ENCODE measurements around the gene UIMC1.
"Not testable (repeated sequence)": the region's sequence is repeated elsewhere in the genome, so short reads cannot be mapped to it uniquely, and the experiment has no call there.

UIMC1 gene

GRCh38 chr5:176876506-176877431, 129.8 kb downstream of the UIMC1 start:
- Mint-ChIP-seq H3K27ac (no peak overlapping the region), H3K36me3 (ENCODE audit: low read depth) (no peaks in the 10 kb centered on the region), H3K9me3 (peaks cover 5% of the 10 kb centered on the region), H3K4me1 (ENCODE audit: low read depth) (no peaks in the 10 kb centered on the region), H3K4me3 (no peak overlapping the region), H3K27me3 (ENCODE audit: low read depth) (peaks cover 15% of the 10 kb centered on the region)
- no peak for DNase-seq (ENCODE audit: low spot score)

GRCh38 chr5:176875783-176876505, 130.6 kb downstream of the UIMC1 start:
- Mint-ChIP-seq H3K9me3 (peaks cover 5% of the 10 kb centered on the region), H3K27me3 (ENCODE audit: low read depth) (peaks cover 15% of the 10 kb centered on the region), H3K4me3 (no peak overlapping the region), H3K4me1 (ENCODE audit: low read depth) (no peaks in the 10 kb centered on the region), H3K27ac (no peak overlapping the region), H3K36me3 (ENCODE audit: low read depth) (no peaks in the 10 kb centered on the region)
- no peak for DNase-seq (ENCODE audit: low spot score)

- H3K27ac Mint-ChIP-seq, result no peak overlapping the region
- H3K4me3 Mint-ChIP-seq, result no peak overlapping the region
- peaks cover 15% of the 10 kb centered on the region for H3K27me3 Mint-ChIP-seq (ENCODE audit: low read depth)
- no peaks in the 10 kb centered on the region for H3K4me1 Mint-ChIP-seq (ENCODE audit: low read depth)
- no peak for DNase-seq (ENCODE audit: low spot score)
- H3K9me3 Mint-ChIP-seq, result peaks cover 8% of the 10 kb centered on the region
- no peaks in the 10 kb centered on the region for H3K36me3 Mint-ChIP-seq (ENCODE audit: low read depth)
Observed at GRCh38 chr5:176875014-176875550, 131.5 kb downstream of the UIMC1 start.

- no peaks in the 10 kb centered on the region for H3K4me1 Mint-ChIP-seq (ENCODE audit: low read depth)
Observed at GRCh38 chr5:176874198-176874780, 132.3 kb downstream of the UIMC1 start.

GRCh38 chr5:176873541-176874172, 132.9 kb downstream of the UIMC1 start:
- Mint-ChIP-seq H3K4me1 (ENCODE audit: low read depth) (no peaks in the 10 kb centered on the region), H3K27me3 (ENCODE audit: low read depth) (peaks cover 15% of the 10 kb centered on the region), H3K36me3 (ENCODE audit: low read depth) (no peaks in the 10 kb centered on the region), H3K27ac (no peak overlapping the region), H3K9me3 (peaks cover 8% of the 10 kb centered on the region), H3K4me3 (no peak overlapping the region)
- no peak for DNase-seq (ENCODE audit: low spot score)

More at GRCh38 chr5:176874198-176874780, 132.3 kb downstream of the UIMC1 start:
- peaks cover 8% of the 10 kb centered on the region for H3K9me3 Mint-ChIP-seq
- H3K4me3 Mint-ChIP-seq, result no peak overlapping the region
- H3K27ac Mint-ChIP-seq, result no peak overlapping the region
- no peaks in the 10 kb centered on the region for H3K36me3 Mint-ChIP-seq (ENCODE audit: low read depth)
- H3K27me3 Mint-ChIP-seq (ENCODE audit: low read depth), result peaks cover 15% of the 10 kb centered on the region
- DNase-seq (ENCODE audit: low spot score), result no peak

GRCh38 chr5:176873011-176873410, 133.6 kb downstream of the UIMC1 start:
- H3K36me3 Mint-ChIP-seq (ENCODE audit: low read depth); DNase-seq (ENCODE audit: low spot score); H3K27ac Mint-ChIP-seq; H3K4me1 Mint-ChIP-seq (ENCODE audit: low read depth); H3K9me3 Mint-ChIP-seq; H3K4me3 Mint-ChIP-seq: not testable (repeated sequence)
- H3K27me3 Mint-ChIP-seq (ENCODE audit: low read depth), result peaks cover 15% of the 10 kb centered on the region

- DNase-seq (ENCODE audit: low spot score); H3K4me1 Mint-ChIP-seq (ENCODE audit: low read depth); H3K36me3 Mint-ChIP-seq (ENCODE audit: low read depth); H3K27ac Mint-ChIP-seq; H3K9me3 Mint-ChIP-seq; H3K4me3 Mint-ChIP-seq: not testable (repeated sequence)
- peaks cover 16% of the 10 kb centered on the region for H3K27me3 Mint-ChIP-seq (ENCODE audit: low read depth)
Observed at GRCh38 chr5:176872586-176872985, 134.0 kb downstream of the UIMC1 start.

- DNase-seq (ENCODE audit: low spot score); H3K27ac Mint-ChIP-seq; H3K9me3 Mint-ChIP-seq; H3K4me1 Mint-ChIP-seq (ENCODE audit: low read depth); H3K36me3 Mint-ChIP-seq (ENCODE audit: low read depth); H3K4me3 Mint-ChIP-seq: not testable (repeated sequence)
- peaks cover 23% of the 10 kb centered on the region for H3K27me3 Mint-ChIP-seq (ENCODE audit: low read depth)
Observed at GRCh38 chr5:176870644-176871043, 135.9 kb downstream of the UIMC1 start.

- H3K4me3 Mint-ChIP-seq, result no peak overlapping the region
- H3K9me3 Mint-ChIP-seq, result peaks cover 8% of the 10 kb centered on the region
- peaks cover 22% of the 10 kb centered on the region for H3K27me3 Mint-ChIP-seq (ENCODE audit: low read depth)
- no peak for DNase-seq (ENCODE audit: low spot score)
- no peak overlapping the region for H3K27ac Mint-ChIP-seq
- no peaks in the 10 kb centered on the region for H3K4me1 Mint-ChIP-seq (ENCODE audit: low read depth)
- no peaks in the 10 kb centered on the region for H3K36me3 Mint-ChIP-seq (ENCODE audit: low read depth)
Observed at GRCh38 chr5:176870110-176870591, 136.4 kb downstream of the UIMC1 start.

- Mint-ChIP-seq H3K4me1 (ENCODE audit: low read depth) (no peaks in the 10 kb centered on the region), H3K27ac (no peak overlapping the region), H3K4me3 (no peak overlapping the region), H3K36me3 (ENCODE audit: low read depth) (no peaks in the 10 kb centered on the region), H3K27me3 (ENCODE audit: low read depth) (peaks cover 19% of the 10 kb centered on the region), H3K9me3 (peaks cover 8% of the 10 kb centered on the region)
- no peak for DNase-seq (ENCODE audit: low spot score)
Observed at GRCh38 chr5:176869501-176870109, 137.0 kb downstream of the UIMC1 start.

GRCh38 chr5:176868731-176869130, 137.8 kb downstream of the UIMC1 start:
- H3K4me1 Mint-ChIP-seq (ENCODE audit: low read depth), result no peaks in the 10 kb centered on the region
- peaks cover 19% of the 10 kb centered on the region for H3K27me3 Mint-ChIP-seq (ENCODE audit: low read depth)
- no peak overlapping the region for H3K27ac Mint-ChIP-seq

GRCh38 chr5:176868126-176868525, 138.5 kb downstream of the UIMC1 start:
- H3K27me3 Mint-ChIP-seq (ENCODE audit: low read depth), result peaks cover 21% of the 10 kb centered on the region
- H3K4me1 Mint-ChIP-seq (ENCODE audit: low read depth), result no peaks in the 10 kb centered on the region
- no peak overlapping the region for H3K4me3 Mint-ChIP-seq

More at GRCh38 chr5:176868731-176869130, 137.8 kb downstream of the UIMC1 start:
- no peaks in the 10 kb centered on the region for H3K36me3 Mint-ChIP-seq (ENCODE audit: low read depth)
- peaks cover 8% of the 10 kb centered on the region for H3K9me3 Mint-ChIP-seq
- DNase-seq (ENCODE audit: low spot score), result no peak
- H3K4me3 Mint-ChIP-seq, result no peak overlapping the region

GRCh38 chr5:176866707-176867310, 139.8 kb downstream of the UIMC1 start:
- DNase-seq (ENCODE audit: low spot score), result no peak
- H3K36me3 Mint-ChIP-seq (ENCODE audit: low read depth), result no peaks in the 10 kb centered on the region
- peaks cover 24% of the 10 kb centered on the region for H3K27me3 Mint-ChIP-seq (ENCODE audit: low read depth)
- peaks cover 3% of the 10 kb centered on the region for H3K9me3 Mint-ChIP-seq
- no peak overlapping the region for H3K4me3 Mint-ChIP-seq
- no peak overlapping the region for H3K27ac Mint-ChIP-seq
- no peaks in the 10 kb centered on the region for H3K4me1 Mint-ChIP-seq (ENCODE audit: low read depth)

More at GRCh38 chr5:176868126-176868525, 138.5 kb downstream of the UIMC1 start:
- Mint-ChIP-seq H3K27ac (no peak overlapping the region), H3K9me3 (peaks cover 5% of the 10 kb centered on the region), H3K36me3 (ENCODE audit: low read depth) (no peaks in the 10 kb centered on the region)
- DNase-seq (ENCODE audit: low spot score), result no peak

All from T-helper 2 cell treated with Interferon-gamma antibody and Interleukin-4, amounts not matched to agents 5 μg/mL and 100 μg/mL, for 36 hours (primary cell).